ENCODE measurements around the gene MS4A8. TPM values are rescaled to one million over a fixed set of nuclear protein-coding genes. Genes with fewer than 3 reads are reported as not detected.

The MS4A8 gene
- total RNA-seq, 1 experiment from 2014 or later = not detected

GRCh38 chr11:60720460-60720859 lies 21.0 kb downstream of the MS4A8 start (continued):
- TF ChIP-seq ZNF512 (CRISPR knock-in tag; IDR thresholded peaks at IDR 0.05; ENCODE audit: borderline replicate concordance) (no peak), E2F5 (CRISPR knock-in tag; IDR thresholded peaks at IDR 0.05) (no peak), TCF7 (CRISPR knock-in tag; IDR thresholded peaks at IDR 0.05; ENCODE audit: low read depth) (no peak), NR1H2 (CRISPR knock-in tag; IDR thresholded peaks at IDR 0.05) (no peak)

- Mint-ChIP-seq H3K36me3 (no peaks in the 10 kb centered on the region), H3K4me1 (peaks cover 2% of the 10 kb centered on the region; the same call in 1 of the 2 replicates), H3K27ac (no peak within 1 kb of the TSS), H3K4me3 (no peak within 1 kb of the TSS), H3K27me3 (ENCODE audit: low read depth) (peaks cover 13% of the 10 kb centered on the region), H3K9me3 (0 out of 2 replicates have a peak, but pooled peaks cover 9% of the 10 kb centered on the region)
- TF ChIP-seq E2F1 (CRISPR knock-in tag; IDR thresholded peaks at IDR 0.05) = no peak
- TF ChIP-seq E2F5 (CRISPR knock-in tag; IDR thresholded peaks at IDR 0.05) = no peak
- TF ChIP-seq CDX4 (CRISPR knock-in tag; IDR thresholded peaks at IDR 0.05; ENCODE audit: borderline replicate concordance) = no peak
- no peak for TF ChIP-seq FOXP4 (CRISPR knock-in tag; IDR thresholded peaks at IDR 0.05)
- TF ChIP-seq ATF1 (CRISPR knock-in tag; IDR thresholded peaks at IDR 0.05) = no peak
- TF ChIP-seq ZNF396 (CRISPR knock-in tag; IDR thresholded peaks at IDR 0.05; ENCODE audit: borderline replicate concordance) = no peak
- TF ChIP-seq NR2C2 (CRISPR knock-in tag; IDR thresholded peaks at IDR 0.05) = no peak
- no peak for TF ChIP-seq ZNF423 (CRISPR knock-in tag; IDR thresholded peaks at IDR 0.05)
- no peak for TF ChIP-seq ZNF425 (CRISPR knock-in tag; conservative IDR thresholded peaks at IDR 0.05)
- no peak for TF ChIP-seq ZNF219 (CRISPR knock-in tag; IDR thresholded peaks at IDR 0.05; ENCODE audit: borderline replicate concordance)
- TF ChIP-seq ZNF317 (CRISPR knock-in tag; IDR thresholded peaks at IDR 0.05; ENCODE audit: borderline replicate concordance, low read depth) = no peak
- TF ChIP-seq MAX (CRISPR knock-in tag; IDR thresholded peaks at IDR 0.05) = no peak
- TF ChIP-seq KAT7 (CRISPR knock-in tag; IDR thresholded peaks at IDR 0.05; ENCODE audit: borderline replicate concordance) = no peak
- no peak for TF ChIP-seq ZNF532 (CRISPR knock-in tag; IDR thresholded peaks at IDR 0.05; ENCODE audit: borderline replicate concordance)
- no peak for ATAC-seq
- no peak for DNase-seq (ENCODE audit: low spot score)
- POLR2A ChIA-PET = no interaction called here
- CTCF ChIA-PET = interaction anchor here (1.6 kb wide), 1 partner anchor 39 kb away, joined by 6 read pairs; no protein-coding TSS in a partner anchor
Observed at GRCh38 chr11:60724420-60724819, 25.0 kb downstream of the MS4A8 start, which contains the start of gene MS4A18. MS4A18 (plus strand) TSS chr11:60724720.
